Measurements from ENCODE around the gene GJA5.

The GJA5 gene

GRCh38 chr1:147726168-147726567 lies 34.2 kb downstream of the GJA5 start:
- DNase-seq, result no peak

DNA sequence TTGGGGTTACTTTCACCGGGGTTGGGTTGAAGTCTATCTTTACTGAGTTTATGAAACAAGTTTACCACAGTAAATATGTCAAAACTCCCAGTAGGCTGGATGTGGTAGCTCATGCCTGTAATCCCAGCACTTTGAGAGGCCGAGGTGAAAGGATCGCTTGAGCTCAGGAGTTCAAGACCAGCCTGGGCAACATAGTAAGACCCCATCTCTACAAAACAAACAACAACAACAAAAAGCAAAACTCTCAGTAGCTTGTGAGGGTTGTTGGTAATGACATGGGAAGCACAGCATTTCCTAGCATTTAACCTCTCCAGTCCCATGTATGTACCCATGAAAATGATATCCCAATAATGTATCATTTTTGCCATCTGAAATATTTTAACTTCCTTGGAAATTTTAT lies 34.7 kb downstream of the GJA5 start:
- no peak for DNase-seq

DNA sequence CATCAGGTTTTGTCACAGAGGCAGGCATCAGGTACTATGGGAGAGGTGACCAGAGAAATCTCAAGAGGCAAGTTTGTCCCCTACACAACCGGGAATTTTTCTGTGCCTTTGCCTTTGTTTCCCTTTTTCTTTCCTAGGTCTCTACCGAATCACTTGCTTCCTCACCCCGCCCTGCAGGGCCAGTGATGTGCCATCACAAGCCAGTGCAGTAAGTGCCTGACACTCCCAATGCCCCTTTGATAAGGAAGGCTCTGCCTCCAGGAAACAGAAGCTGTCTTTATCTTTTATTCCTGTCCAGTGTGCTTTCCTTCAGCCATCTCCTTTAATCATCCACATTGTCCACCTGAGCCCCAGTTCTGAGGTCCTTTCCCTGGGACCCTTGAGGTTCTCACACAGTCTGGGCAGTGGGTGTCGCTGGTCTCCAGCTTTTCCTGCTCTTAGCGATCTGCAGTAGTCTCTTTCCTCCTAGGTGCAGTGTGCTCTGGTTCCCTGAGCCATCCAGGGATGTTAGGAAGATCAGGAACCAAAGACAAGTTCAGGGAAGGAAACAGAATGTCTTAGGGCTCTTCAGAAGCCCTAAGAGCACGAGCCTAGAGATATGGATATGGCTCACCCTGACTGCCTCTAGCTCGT lies 36.6 kb downstream of the GJA5 start:
- peak; percentile 11 for DNase-seq

- no peak for DNase-seq
These were observed 38.3 kb downstream of the GJA5 start for GRCh38 chr1:147722124-147722523.

DNA sequence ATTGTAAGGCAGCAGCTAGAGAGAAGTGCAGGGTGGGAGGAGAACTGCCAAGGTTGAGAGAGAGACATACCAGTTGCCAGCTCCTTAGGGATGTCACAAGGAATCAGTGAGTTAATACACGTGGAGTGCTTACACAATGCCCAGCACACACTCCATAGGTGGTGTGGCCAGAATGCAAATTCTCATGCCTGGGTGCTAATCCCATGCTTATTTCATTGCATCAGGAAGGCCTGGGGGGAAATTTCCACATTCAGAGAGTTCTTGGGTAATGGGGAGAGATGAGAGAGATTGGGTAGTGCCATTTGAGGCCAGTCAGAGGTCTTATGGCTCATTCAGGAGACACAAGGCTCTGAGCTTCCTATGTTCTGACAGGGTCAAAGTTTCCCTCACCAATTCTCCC lies 38.7 kb downstream of the GJA5 start:
- no peak for DNase-seq

DNA sequence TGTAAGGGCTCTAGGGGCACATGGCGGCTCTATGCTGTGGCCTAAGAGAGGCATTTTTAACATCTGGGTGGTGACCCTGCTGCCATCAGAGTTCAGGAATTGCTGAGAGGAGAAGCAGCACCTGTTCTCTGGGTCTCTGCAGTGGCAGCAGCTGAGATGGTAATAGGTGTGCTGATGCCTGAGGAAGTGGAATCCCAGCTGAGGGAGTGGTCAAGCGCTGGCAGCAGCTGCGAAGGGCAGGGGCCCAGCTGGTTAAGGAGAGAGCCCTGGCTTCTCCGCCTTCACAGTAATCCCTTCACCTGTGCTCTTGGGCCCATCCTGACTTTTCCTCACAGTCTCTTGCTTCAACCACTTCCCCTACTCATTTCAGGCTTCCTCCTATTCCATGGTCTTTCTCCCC lies 39.8 kb downstream of the GJA5 start:
- no peak for DNase-seq

DNA sequence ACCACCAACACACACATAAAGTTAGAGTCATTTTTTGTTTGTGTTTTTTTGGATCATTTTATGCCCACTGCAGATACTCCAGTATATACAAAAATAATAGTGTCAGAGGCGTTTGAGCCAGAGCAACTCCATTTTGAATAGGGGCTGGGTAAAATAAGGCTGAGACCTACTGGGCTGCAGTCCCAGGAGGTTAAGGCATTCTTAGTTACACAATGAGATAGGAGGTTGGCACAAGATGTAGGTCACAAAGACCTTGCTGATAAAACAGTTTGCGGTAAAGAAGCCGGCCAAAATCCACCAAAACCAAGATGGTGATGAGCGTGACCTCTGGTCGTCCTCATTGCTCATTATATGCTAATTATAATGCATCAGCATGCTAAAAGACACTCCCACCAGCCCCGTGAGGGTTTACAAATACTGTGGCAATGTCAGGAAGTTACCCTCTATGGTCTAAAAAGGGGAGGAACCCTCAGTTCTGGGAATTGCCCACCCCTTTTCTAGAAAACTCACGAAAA lies 40.6 kb downstream of the GJA5 start:
- DNase-seq, result no peak

GRCh38 chr1:147719029-147719698 lies 41.2 kb downstream of the GJA5 start:
- DNase-seq, result no peak

- no peak for DNase-seq
These were observed 42.7 kb downstream of the GJA5 start for GRCh38 chr1:147717706-147718097.

- DNase-seq, result no peak
These were observed 43.2 kb downstream of the GJA5 start for GRCh38 chr1:147717051-147717705.

- no peak for DNase-seq
These were observed 47.8 kb downstream of the GJA5 start for GRCh38 chr1:147712605-147713004.

Measured in fibroblast of skin of back (primary cell).